DND-41 (cell line): ENCODE results near the gene CRBN.

Experiments
- ATAC-seq: fragments of 200-7000 bp; cut with Tn5 transposase; 3 replicates; pipeline ENCODE4 v1.9.1; 2021; ENCODE audit warnings: low read depth; ENCODE audit not compliant: insufficient read depth
- DNase-seq: peaks from one replicate; pipeline ENCODE4 v3.0.0-alpha.2; 2020
- H2AFZ ChIP-seq: 2 replicates; pipeline ENCODE4 v1.6.0; 2012; ENCODE audit warnings: low read depth, low read length
- H3K27ac ChIP-seq: 2 replicates; pipeline ENCODE4 v1.5.1; 2012; ENCODE audit warnings: low read length, inconsistent platforms
- H3K27me3 ChIP-seq: fragments of 200-600 bp; sonication (generic); 2 replicates; pipeline ENCODE4 v1.6.0; 2012; ENCODE audit warnings: low read length, mild to moderate bottlenecking, inconsistent platforms; ENCODE audit not compliant: insufficient read depth, poor library complexity
- H3K36me3 ChIP-seq: 2 replicates; pipeline ENCODE4 v1.5.1; 2012; ENCODE audit warnings: low read length, inconsistent platforms; ENCODE audit not compliant: insufficient read depth
- H3K4me1 ChIP-seq: 2 replicates; pipeline ENCODE4 v1.5.1; 2012; ENCODE audit warnings: mild to moderate bottlenecking, low read length; ENCODE audit not compliant: insufficient read depth
- H3K4me2 ChIP-seq: 2 replicates; pipeline ENCODE4 v1.6.0; 2012; ENCODE audit warnings: mild to moderate bottlenecking, moderate library complexity, low read length, inconsistent platforms; ENCODE audit not compliant: insufficient read depth
- H3K4me3 ChIP-seq, 2 experiments: fragments of 200-600 bp in 1 of 2; shearing (Covaris generic) in 1 of 2; 2 replicates each; pipeline ENCODE4 v1.5.1; 2012 to 2016; ENCODE audit warnings: inconsistent platforms in 2 of 2, low read length in 2 of 2, mild to moderate bottlenecking in 2 of 2, low read depth in 1 of 2, moderate library complexity in 1 of 2
- H3K79me2 ChIP-seq: 2 replicates; pipeline ENCODE4 v1.6.0; 2012; ENCODE audit warnings: low read length, inconsistent platforms; ENCODE audit not compliant: insufficient read depth
- H3K9ac ChIP-seq: 2 replicates; pipeline ENCODE4 v1.6.0; 2012; ENCODE audit warnings: low read depth, mild to moderate bottlenecking, inconsistent platforms, low read length, moderate library complexity
- H3K9me3 ChIP-seq: 2 replicates; pipeline ENCODE4 v1.5.1; 2012; ENCODE audit warnings: low read length, moderate library complexity, mild to moderate bottlenecking, inconsistent platforms; ENCODE audit not compliant: insufficient read depth, severe bottlenecking
- H4K20me1 ChIP-seq: 2 replicates; pipeline ENCODE4 v1.6.0; 2012; ENCODE audit warnings: low read length; ENCODE audit not compliant: insufficient read depth
- CTCF ChIP-seq: IDR thresholded peaks from 2 replicates; pipeline ENCODE4 v1.5.1; 2012; ENCODE audit warnings: borderline replicate concordance, low read length, moderate library complexity, mild to moderate bottlenecking; ENCODE audit not compliant: poor library complexity, severe bottlenecking; ENCODE audit errors: extremely low read depth
- EZH2 ChIP-seq: IDR thresholded peaks from 3 replicates; pipeline ENCODE4 v1.6.1; 2012; ENCODE audit warnings: borderline replicate concordance, low read depth, mild to moderate bottlenecking, moderate library complexity, low read length, inconsistent platforms; ENCODE audit not compliant: severe bottlenecking

CRBN gene

GRCh38 chr3:3117651-3118050 is 61.8 kb downstream of the CRBN start:
- Histone ChIP-seq H2AFZ (no peak overlapping the region), H3K4me2 (no peak overlapping the region), H3K36me3 (no peaks in the 10 kb centered on the region), H3K79me2 (no peaks in the 10 kb centered on the region), H3K4me1 (no peaks in the 10 kb centered on the region), H4K20me1 (no peaks in the 10 kb centered on the region), H3K9me3 (no peaks in the 10 kb centered on the region), H3K9ac (no peak overlapping the region), H3K27me3 (no peaks in the 10 kb centered on the region), H3K4me3 (no peak overlapping the region), H3K27ac (no peak overlapping the region)
- DNase-seq (no peak), ATAC-seq (no peak)
- TF ChIP-seq CTCF: no peak

- no peak overlapping the region for H3K4me3 ChIP-seq
- no peak overlapping the region for H3K27ac ChIP-seq
- H2AFZ ChIP-seq: no peak overlapping the region
- H3K9ac ChIP-seq: no peak overlapping the region
- ATAC-seq: no peak
- H3K9me3 ChIP-seq: no peaks in the 10 kb centered on the region
- H3K36me3 ChIP-seq: no peaks in the 10 kb centered on the region
- H3K4me2 ChIP-seq: no peak overlapping the region
- H3K4me1 ChIP-seq: no peaks in the 10 kb centered on the region
- no peaks in the 10 kb centered on the region for H4K20me1 ChIP-seq
- H3K79me2 ChIP-seq: no peaks in the 10 kb centered on the region
- no peaks in the 10 kb centered on the region for H3K27me3 ChIP-seq
- no peak for DNase-seq
- no peak for TF ChIP-seq CTCF
- no peak for TF ChIP-seq EZH2
Observed at GRCh38 chr3:3113042-3113709, 66.3 kb downstream of the CRBN start.

GRCh38 chr3:3110749-3111361 is 68.6 kb downstream of the CRBN start:
- TF ChIP-seq CTCF (no peak), EZH2 (no peak)
- no peak overlapping the region for H2AFZ ChIP-seq
- no peak overlapping the region for H3K4me3 ChIP-seq
- ATAC-seq (no peak), DNase-seq (no peak)
- no peaks in the 10 kb centered on the region for H3K36me3 ChIP-seq
- no peak overlapping the region for H3K9ac ChIP-seq
- no peaks in the 10 kb centered on the region for H3K27me3 ChIP-seq
- H3K4me1 ChIP-seq: no peaks in the 10 kb centered on the region
- H4K20me1 ChIP-seq: no peaks in the 10 kb centered on the region
- H3K9me3 ChIP-seq: no peaks in the 10 kb centered on the region
- no peak overlapping the region for H3K27ac ChIP-seq
- no peaks in the 10 kb centered on the region for H3K79me2 ChIP-seq
- H3K4me2 ChIP-seq: no peak overlapping the region
